Hepatocyte (in vitro differentiated cells): ENCODE data around the gene SOCS3. TPM values are rescaled to one million over a fixed set of nuclear protein-coding genes. Genes with fewer than 3 reads are reported as not detected.

ENCODE experiments used
- DNase-seq: peaks from one replicate; pipeline ENCODE4 v3.0.0-alpha.2; 2016; ENCODE audit warnings: low spot score
- H2AFZ ChIP-seq: fragments of 200-600 bp; sonication (generic); 2 replicates; pipeline ENCODE4 v1.6.0; 2016; ENCODE audit warnings: antibody characterized with exemption, mild to moderate bottlenecking
- H3K27ac ChIP-seq: fragments of 200-600 bp; sonication (generic); 2 replicates; pipeline ENCODE4 v1.5.1; 2016; ENCODE audit warnings: mild to moderate bottlenecking
- H3K27me3 ChIP-seq: fragments of 200-600 bp; sonication (generic); 2 replicates; pipeline ENCODE4 v1.6.1; 2016
- H3K36me3 ChIP-seq: fragments of 200-600 bp; sonication (generic); replicated peaks from 2 replicates; pipeline ENCODE4 v1.5.1; 2016; ENCODE audit warnings: low read depth; ENCODE audit not compliant: insufficient read depth
- H3K4me1 ChIP-seq: fragments of 200-600 bp; sonication (generic); 2 replicates; pipeline ENCODE4 v1.5.1; 2016; ENCODE audit warnings: mild to moderate bottlenecking, moderate library complexity; ENCODE audit not compliant: insufficient read depth
- H3K4me2 ChIP-seq: fragments of 200-600 bp; sonication (generic); 2 replicates; pipeline ENCODE4 v1.6.0; 2016
- H3K4me3 ChIP-seq: fragments of 200-600 bp; sonication (generic); 2 replicates; pipeline ENCODE4 v1.5.1; 2016; ENCODE audit warnings: mild to moderate bottlenecking
- H3K79me2 ChIP-seq: fragments of 200-600 bp; sonication (generic); 2 replicates; pipeline ENCODE4 v1.6.0; 2017; ENCODE audit warnings: mild to moderate bottlenecking
- H3K9me2 ChIP-seq: fragments of 200-600 bp; sonication (generic); replicated peaks from 2 replicates; pipeline ENCODE4 v1.6.0; 2017; ENCODE audit warnings: mild to moderate bottlenecking; ENCODE audit not compliant: insufficient read depth
- H3K9me3 ChIP-seq: fragments of 200-600 bp; sonication (generic); 2 replicates; pipeline ENCODE4 v1.5.1; 2016; ENCODE audit warnings: low read depth, mild to moderate bottlenecking
- H4K20me1 ChIP-seq: fragments of 200-600 bp; sonication (generic); 2 replicates; pipeline ENCODE4 v1.6.0; 2016; ENCODE audit warnings: mild to moderate bottlenecking; ENCODE audit not compliant: insufficient read depth, poor library complexity, severe bottlenecking
- EZH2 ChIP-seq: fragments of 200-600 bp; sonication (generic); IDR thresholded peaks from 2 replicates; pipeline ENCODE4 v1.6.1; 2016; ENCODE audit warnings: antibody characterized with exemption, mild to moderate bottlenecking, borderline replicate concordance
- EZH2phosphoT487 ChIP-seq: fragments of 200-600 bp; sonication (generic); IDR thresholded peaks from one replicate; pipeline ENCODE4 v1.6.1; 2018; ENCODE audit warnings: antibody characterized with exemption, mild to moderate bottlenecking, low read depth, moderate library complexity; ENCODE audit not compliant: unreplicated experiment, severe bottlenecking
- WGBS: methylation state at CpG from one replicate; pipeline ENCODE4 v1.1.6; 2016; ENCODE audit warnings: low lambda C conversion rate; ENCODE audit errors: missing lambda C conversion rate; 5-methylcytosine and 5-hydroxymethylcytosine counted together
- polyA plus RNA-seq: library from polyadenylated mRNA; unstranded; fragments of >200 nt; fragmentation: Nextera tagmentation; extraction: Ambion mirVana; gene quantifications from 2 replicates; pipeline ENCODE4 v1.2.1, GENCODE V29; 2016
- total RNA-seq: library from RNA; depleted of rRNA; stranded (reverse); fragments of >200 nt; gene quantifications from 2 replicates; pipeline ENCODE4 v1.2.3, GENCODE V29; 2014
- TF ChIP-seq, protein P1 (sequence below): fragments of 200-600 bp; sonication (generic); IDR thresholded peaks from 2 replicates; pipeline ENCODE4 v1.5.1; 2016; ENCODE audit warnings: antibody characterized with exemption, mild to moderate bottlenecking; ENCODE audit not compliant: poor library complexity

SOCS3 gene
- total and polyA plus RNA-seq, 2 experiments from 2014 or later = 172 to 181 TPM

DNA sequence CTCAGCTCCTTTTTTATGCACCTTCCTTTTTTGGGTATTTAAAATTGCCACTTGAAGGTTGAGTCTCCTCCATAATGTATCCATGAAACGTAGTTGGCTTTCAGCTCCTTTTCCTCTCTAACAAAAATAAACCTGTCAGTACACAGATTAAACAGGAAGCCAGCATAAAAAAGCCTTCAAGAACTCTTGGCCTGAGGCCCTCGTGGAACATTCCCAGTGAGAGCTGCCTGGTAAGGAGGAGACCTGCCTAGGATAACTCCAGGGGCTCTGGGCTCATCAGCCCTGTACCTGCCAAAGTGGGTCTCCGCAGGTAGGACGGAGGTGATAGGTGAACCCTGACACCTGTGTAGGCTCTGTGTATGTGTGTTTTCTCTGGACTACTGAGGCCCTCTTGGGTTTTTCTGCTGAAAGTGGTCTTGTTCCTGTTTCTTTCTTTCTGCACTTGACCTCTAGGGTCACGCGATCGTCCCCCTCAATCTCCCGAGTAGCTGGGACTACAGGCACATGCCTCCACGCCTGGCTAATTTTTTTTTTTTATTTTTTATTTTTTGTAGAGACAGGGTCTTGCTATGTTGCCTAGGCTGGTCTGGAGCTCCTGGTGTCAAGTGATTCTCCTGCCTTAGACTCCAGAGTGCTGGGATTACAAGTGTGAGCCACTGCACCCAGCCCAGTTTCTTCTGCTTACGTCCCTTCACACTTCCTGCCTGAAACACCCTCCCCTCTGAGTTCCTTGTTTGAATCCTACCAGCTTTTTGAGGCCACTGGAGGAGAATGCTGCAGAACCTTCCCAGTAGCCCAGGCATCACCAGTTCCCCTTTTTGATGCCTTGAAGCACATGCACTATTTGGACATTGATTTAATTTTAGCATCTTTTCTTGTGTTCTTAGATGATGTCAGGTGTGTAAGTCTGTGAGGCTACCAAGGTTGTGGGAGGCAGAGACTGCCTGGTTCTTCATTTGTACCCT, 28.4 kb upstream of the SOCS3 start:
- peak overlapping the region; percentile 21 for H3K27ac ChIP-seq
- H3K36me3 ChIP-seq = no peaks in the 10 kb centered on the region
- 72% methylated on average over 10 of the region's 10 CpGs for WGBS
- no peaks in the 10 kb centered on the region for H3K9me3 ChIP-seq
- H3K27me3 ChIP-seq = no peaks in the 10 kb centered on the region
- H4K20me1 ChIP-seq = peaks cover 20% of the 10 kb centered on the region
- no peaks in the 10 kb centered on the region for H3K9me2 ChIP-seq
- peaks cover 39% of the 10 kb centered on the region for H3K4me1 ChIP-seq
- peaks cover 93% of the 10 kb centered on the region for H3K79me2 ChIP-seq
- no peak overlapping the region for H3K4me3 ChIP-seq
- H3K4me2 ChIP-seq = no peak overlapping the region
- no peak for TF ChIP-seq EZH2phosphoT487
- TF ChIP-seq EZH2 = no peak
- TF ChIP-seq, protein P1, sequence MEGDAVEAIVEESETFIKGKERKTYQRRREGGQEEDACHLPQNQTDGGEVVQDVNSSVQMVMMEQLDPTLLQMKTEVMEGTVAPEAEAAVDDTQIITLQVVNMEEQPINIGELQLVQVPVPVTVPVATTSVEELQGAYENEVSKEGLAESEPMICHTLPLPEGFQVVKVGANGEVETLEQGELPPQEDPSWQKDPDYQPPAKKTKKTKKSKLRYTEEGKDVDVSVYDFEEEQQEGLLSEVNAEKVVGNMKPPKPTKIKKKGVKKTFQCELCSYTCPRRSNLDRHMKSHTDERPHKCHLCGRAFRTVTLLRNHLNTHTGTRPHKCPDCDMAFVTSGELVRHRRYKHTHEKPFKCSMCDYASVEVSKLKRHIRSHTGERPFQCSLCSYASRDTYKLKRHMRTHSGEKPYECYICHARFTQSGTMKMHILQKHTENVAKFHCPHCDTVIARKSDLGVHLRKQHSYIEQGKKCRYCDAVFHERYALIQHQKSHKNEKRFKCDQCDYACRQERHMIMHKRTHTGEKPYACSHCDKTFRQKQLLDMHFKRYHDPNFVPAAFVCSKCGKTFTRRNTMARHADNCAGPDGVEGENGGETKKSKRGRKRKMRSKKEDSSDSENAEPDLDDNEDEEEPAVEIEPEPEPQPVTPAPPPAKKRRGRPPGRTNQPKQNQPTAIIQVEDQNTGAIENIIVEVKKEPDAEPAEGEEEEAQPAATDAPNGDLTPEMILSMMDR = no peak
- no peak for DNase-seq
- H2AFZ ChIP-seq = no peak overlapping the region

DNA sequence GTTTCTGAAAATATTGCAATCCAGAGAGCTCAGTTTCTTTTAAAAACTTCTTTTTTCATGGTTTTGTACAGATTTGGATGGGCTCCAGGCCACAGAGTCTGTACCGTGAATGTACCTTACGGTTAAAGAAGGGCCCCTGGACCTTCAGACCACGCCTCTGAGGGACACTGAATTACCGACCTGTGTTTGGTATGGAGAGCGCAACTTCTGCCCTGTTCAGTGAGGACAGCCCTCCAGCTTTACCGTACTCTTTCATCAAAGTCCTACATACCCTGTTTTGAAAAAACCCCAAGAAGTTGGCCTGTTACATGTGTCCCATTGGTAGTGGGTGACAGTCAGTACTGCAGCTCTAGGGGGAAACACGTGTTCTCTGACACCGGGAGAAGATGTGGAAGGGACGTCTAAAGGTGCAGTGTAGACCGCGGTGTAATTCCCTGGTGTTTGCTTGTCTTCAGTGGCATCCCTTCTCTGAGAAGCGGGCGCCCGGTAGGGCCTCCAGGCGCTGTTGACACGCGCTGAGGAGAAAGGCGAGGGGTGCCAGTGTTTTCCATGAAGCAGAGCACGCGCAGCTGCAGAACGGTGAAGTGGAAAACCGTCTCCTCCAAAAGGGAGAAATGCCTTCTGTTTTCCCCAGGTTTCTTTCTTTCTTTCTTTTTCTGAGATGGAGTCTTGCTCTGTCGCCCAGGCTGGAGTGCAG, 24.8 kb upstream of the SOCS3 start:
- Histone ChIP-seq H3K9me2 (no peaks in the 10 kb centered on the region), H3K9me3 (no peaks in the 10 kb centered on the region), H3K27me3 (no peaks in the 10 kb centered on the region), H4K20me1 (peaks cover 25% of the 10 kb centered on the region), H3K4me2 (no peak overlapping the region), H3K36me3 (no peaks in the 10 kb centered on the region), H2AFZ (no peak overlapping the region), H3K4me1 (peaks cover 23% of the 10 kb centered on the region), H3K79me2 (peaks cover 100% of the 10 kb centered on the region), H3K4me3 (no peak overlapping the region), H3K27ac (peak overlapping the region; percentile 92)
- TF ChIP-seq, protein P1 = no peak
- no peak for TF ChIP-seq EZH2
- no peak for TF ChIP-seq EZH2phosphoT487
- no peak for DNase-seq
- 93% methylated on average over 23 of the region's 23 CpGs for WGBS

DNA sequence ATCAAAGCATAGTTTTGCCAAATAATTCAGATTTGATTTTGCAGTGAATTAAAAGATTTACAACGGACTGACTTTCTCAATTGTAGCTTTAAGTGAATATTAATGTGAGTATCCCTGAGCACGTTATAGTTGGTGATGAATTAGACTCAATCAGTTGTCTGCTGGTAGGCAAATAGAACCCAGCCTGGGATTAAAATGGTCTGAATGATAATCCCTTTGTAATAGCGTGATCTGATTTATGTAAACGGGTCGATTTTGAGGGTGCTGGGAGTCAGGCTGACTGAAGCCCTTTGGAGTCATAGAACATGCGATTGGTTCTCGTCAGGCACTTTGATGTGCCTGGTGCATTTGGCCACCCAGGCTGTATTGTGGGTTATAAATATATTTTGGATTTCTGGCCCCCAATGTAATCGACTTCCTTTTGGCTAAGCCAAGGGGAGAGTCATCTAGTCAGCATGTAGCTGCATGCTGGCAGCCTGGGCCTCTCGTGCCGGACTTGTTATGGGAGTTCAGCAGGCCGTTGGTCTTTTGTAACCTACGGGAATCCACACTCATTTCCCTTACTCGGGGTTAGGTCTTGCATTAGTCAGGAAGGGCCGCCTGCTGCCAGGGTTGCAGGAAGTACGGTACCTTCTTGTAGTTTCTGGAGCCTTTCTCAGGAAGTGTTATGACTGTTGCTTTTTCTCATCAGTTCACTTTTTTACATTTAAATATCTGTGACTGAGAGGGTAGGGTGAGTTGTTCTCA, 24.0 kb upstream of the SOCS3 start:
- peaks cover 32% of the 10 kb centered on the region for H4K20me1 ChIP-seq
- peak overlapping the region; percentile 33 for H3K4me2 ChIP-seq
- 70% methylated on average over 15 of the region's 15 CpGs for WGBS
- H3K4me3 ChIP-seq = no peak overlapping the region
- no peaks in the 10 kb centered on the region for H3K27me3 ChIP-seq
- peaks cover 27% of the 10 kb centered on the region for H3K4me1 ChIP-seq
- TF ChIP-seq, protein P1 = no peak
- TF ChIP-seq EZH2 (no peak), EZH2phosphoT487 (no peak)
- peaks cover 100% of the 10 kb centered on the region for H3K79me2 ChIP-seq
- H3K9me2 ChIP-seq = no peaks in the 10 kb centered on the region
- no peaks in the 10 kb centered on the region for H3K36me3 ChIP-seq
- no peak overlapping the region for H2AFZ ChIP-seq
- no peaks in the 10 kb centered on the region for H3K9me3 ChIP-seq
- H3K27ac ChIP-seq = peak overlapping the region; percentile 92
- DNase-seq = peak; percentile 74
